HuH-7 (cell line): Measurements from ENCODE around the gene CLASP1.
A peak's percentile ranks its signal among the peaks of the same experiment; 100 is the strongest.
"Not testable (repeated sequence)": the region's sequence is repeated elsewhere in the genome, so short reads cannot be mapped to it uniquely, and the experiment has no call there.

Source experiments
- DNase-seq: peaks from one replicate; pipeline ENCODE4 v3.0.0; 2011; ENCODE audit warnings: low spot score

Gene CLASP1

DNA sequence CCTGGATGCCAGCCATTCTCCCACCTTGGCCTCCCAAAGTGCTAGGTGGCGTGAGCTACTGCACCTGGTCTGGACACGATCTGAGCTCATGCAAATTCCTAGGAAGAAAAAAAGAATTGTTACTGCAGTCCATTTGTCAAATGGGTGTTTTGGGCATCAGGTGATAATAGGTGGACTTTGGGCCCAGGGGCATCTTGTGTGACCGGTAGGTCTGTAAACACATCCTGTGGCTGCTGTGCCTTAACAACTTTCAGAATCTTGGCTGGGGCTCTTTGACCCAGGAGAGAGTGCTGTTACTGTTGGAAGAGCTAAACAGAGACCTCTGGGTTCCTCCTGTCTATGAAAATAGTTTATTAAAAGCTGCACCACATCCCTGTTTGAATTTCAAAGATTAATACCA is 329.3 kb downstream of the CLASP1 start:
- no peak for DNase-seq

DNA sequence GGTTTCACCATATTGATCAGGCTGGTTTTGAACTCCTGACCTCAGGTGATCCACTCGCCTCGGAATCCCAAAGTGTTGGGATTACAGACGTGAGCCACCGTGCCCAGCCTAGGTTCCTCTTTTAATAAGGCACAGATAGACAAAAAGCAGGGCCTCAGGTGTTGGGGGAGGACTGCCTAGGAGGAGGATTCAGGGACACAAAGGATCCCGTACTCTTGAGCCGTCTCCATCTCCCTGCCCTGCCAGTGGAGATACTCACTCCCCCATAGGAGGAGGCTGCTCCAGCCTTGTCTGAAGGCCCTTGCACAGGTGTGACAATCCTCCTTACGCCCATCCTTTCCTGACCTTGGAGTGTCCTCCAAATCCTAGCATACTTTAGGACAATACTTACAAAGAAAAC is 332.3 kb downstream of the CLASP1 start:
- DNase-seq, result no peak

DNA sequence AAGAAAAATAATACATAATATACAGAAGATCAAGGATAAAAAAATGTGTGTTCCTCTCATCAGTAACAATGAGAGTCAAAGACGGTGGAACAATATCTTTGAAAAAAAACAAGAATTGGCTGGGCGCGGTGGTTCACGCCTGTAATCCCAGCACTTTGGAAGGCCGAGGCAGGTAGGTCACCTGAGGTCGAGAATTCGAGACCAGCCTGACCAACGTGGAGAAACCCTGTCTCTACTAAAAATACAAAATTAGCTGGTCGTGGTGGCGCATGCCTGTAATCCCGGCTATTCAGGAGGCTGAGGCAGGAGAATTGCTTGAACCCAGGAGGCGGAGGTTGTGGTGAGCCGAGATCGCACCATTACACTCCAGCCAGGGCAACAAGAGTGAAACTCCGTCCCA is 335.6 kb downstream of the CLASP1 start:
- DNase-seq, result not testable (repeated sequence)

DNA sequence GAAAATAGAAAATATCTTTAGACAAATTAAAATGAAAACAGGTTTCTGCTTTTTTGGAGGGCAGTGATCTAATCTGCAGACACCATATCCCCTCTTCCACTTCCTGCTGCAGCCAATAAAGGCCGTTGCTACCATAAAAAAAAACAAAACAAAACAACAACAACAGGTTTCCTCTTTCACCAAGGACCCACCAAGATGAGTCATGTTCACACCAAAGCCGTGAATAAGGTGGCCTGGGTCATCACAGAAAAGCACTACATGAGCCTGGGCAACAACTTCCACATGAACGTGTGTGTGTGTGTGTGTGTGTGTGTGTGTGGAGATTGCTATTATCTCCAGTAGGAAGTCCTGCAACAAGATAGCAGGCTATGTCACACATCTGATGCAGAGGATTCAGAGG is 339.5 kb downstream of the CLASP1 start:
- no peak for DNase-seq

DNA sequence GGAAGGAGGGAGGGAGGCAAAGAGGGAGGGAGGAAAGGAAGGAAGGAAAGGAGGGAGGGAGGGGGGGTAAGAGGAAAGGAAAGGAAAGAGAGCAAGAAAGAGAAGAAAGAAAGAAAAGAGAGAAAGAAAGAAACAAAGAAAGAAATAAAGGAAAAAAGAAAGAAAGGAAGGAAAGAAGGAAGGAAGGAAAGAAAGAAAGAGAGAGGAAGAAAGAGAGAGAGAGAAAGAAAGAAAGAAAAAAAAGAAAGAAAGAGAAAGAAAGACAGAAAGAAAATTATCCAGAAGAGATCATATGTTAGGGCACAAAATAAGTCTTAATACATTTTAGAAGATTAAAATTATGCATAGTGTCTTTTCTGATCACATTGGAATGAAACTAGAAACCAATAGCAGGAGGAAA is 339.9 kb downstream of the CLASP1 start:
- DNase-seq, result no peak

DNA sequence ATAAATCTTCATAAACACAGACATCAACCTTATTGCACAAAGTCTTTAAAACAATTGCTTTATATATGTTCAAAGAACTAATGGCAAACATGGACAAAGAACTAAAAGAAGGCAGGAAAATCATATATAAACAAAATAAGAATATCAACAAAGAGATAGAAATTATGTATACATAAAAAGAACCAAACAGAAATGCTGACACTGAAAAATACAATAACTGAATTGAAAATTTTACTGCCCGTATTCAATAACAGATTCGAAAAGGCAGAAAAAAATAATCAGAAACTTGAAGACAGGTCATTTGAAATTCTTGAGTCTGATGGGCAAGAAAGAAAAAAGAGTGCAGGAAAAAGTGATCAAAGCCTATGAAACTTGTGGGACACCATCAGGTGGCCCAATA is 342.2 kb downstream of the CLASP1 start:
- no peak for DNase-seq

DNA sequence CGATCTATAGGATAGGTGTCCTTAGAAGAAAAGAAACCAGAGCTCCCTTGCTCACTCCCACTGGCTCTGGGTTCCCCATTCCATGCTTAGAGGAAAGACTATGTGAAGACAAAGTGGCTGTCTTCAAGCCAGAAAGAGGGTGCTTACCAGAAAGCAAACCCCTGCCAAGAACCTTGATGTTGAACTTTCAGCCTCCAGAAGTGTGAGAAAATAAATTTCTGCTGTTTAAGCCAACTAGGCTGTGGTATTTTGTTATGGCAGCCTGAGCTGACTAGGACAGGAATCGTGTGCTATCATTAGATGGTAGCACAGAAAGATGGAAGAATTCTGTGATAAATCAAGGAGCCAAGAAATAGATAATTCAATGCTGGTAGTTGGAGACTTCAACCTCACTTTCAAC is 344.3 kb downstream of the CLASP1 start:
- DNase-seq, result no peak

DNA sequence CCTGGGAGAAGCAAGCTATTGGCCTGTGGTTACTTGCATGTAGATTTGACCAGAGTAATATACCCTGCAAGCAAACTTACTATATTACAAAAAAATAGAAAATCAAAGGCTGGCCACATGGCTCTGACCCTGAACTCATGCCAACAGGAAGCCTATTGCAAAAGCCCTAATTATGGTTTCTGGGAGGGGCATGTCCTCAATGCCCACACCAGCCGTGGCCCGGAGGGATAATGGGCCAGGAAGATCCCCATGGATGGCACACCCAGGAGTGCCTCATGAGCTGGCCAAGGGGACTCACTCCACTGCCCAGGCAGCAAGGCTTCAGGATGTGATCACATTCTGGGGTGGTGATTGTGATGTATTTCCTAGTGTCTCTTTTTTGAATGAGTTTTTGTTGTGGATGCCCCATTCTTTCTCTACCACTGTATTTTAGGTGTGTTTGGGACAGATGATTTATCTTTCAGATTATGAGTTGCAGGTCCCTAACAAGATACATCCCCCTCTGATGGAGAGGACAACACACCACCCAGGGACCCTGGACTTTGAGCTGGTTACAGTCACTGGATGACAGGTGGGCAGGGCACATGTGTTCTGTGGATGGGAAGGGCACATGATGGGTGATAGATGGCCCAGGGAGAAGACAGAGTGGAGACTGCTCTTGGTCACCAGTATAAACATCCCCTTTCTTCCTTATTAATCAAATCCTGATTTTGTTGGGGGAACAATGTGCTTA is 345.6 kb downstream of the CLASP1 start:
- DNase-seq, result no peak

DNA sequence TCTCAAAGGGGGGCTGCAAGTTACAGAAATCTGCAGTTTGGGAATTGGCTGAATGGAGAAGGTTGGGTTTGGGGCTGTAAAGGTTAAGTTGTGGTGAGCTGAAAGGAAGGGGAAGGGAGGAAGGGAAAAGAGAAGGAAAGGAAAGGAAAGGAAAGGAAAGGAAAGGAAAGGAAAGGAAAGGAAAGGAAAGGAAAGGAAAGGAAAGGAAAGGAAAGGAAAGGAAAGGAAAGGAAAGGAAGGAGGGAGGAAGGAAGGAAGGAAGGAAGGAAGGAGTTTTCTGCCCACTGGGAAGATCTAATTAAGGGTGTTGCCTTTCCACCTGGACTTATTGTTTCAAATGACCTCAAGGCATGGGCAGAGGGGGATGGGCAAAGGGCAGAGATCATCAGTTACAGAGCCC is 348.1 kb downstream of the CLASP1 start:
- not testable (repeated sequence) for DNase-seq

DNA sequence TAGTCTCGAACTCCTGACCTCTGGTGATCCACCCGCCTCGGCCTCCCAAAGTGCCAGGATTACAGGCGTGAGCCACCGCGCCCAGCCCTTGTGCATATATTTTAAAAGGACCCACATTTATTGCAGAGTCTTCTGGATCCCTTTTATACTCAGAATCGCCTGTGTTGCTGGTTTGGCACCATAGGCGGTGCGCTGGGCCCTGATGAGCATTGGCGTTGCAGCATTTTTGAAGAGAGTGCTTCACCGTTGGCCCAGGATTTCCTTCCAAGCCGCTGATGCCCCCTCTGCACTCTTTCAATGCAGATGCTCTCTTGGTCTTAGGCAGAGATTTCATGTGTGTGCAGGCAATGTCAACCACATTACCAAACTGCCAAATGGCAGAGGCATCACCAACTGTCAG is 350.8 kb downstream of the CLASP1 start:
- DNase-seq, result no peak

DNA sequence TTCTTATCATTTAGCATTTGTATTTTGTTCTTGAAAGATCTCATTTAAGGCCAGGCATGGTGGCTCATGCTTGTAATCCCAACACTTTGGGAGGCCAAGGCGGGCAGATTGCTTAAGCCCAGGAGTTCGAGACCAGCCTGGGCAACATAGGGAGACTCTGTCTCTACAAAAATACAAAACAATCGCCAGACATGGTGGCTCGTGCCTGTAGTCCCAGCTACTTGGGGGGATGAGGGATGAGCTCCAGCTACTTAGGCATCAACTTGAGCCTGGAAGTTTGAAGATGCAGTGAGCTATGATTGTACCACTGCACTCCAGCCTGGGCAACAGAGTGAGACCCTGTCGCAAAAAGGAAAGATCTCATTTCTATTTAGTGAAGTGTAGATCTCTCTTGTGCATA is 351.4 kb downstream of the CLASP1 start:
- not testable (repeated sequence) for DNase-seq

DNA sequence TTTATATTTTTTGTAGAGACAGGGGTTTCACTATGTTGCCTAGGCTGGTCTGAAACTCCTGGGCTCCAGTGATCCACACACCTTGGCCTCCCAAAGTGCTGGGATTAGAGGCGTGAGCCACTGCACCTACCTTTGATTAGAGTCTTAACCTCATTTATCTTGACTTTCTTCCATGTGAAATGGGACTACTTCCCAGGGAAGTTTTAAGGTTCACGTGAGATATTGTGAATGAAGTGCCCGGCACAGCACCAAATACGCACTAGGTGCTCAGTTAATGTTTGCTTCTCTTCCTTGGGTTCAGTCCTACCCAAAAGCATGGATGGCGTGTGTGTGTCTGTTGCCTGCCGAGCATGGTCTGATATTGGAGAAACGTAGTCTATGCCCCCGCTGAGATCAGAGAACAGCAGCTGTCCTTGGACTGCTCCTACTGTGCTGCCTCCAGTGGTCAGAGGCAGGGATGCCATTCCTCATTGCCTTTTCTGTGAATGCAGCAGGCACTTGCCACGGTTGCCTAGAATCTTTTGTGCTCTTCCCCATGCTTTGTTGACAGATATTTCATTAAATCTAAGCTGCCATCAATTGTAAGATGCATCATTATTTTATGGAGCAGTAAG is 351.9 kb downstream of the CLASP1 start:
- DNase-seq, result peak; percentile 67

DNA sequence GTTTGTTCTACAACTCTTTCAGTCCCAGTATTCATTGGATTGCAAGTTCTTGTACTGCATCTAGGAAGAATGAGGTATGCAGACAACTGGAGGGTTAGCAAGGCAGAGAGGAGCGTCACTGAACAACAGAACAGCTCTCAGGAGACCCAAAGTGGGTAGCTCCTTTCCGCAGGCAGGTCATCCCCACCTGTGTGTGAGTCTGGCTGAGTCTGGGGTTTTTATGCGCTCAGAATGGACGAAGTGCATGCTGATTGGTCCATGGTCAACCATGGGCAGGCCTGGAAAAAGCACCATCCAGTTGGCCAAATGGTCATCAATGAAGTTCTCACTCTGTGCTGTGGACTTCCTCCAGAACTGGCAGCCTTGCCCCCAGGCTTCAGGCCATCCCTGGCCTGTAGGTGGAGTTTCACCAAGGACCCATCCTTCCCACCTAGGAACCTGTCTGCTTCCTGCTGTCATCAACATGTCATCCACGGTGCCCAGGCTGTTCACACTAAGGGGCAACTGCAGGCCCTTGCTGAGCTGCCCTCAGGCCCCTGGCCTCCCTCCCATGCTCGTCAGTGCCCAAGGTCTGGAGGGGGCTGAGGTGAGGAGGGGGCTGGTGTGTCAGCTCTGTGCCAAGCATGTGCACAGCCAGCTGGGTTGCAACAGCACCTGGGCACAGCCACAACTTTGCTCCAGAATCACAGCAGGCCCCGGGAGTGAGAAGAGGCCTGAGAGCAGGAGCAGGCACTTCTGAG is 353.2 kb downstream of the CLASP1 start:
- DNase-seq, result no peak

DNA sequence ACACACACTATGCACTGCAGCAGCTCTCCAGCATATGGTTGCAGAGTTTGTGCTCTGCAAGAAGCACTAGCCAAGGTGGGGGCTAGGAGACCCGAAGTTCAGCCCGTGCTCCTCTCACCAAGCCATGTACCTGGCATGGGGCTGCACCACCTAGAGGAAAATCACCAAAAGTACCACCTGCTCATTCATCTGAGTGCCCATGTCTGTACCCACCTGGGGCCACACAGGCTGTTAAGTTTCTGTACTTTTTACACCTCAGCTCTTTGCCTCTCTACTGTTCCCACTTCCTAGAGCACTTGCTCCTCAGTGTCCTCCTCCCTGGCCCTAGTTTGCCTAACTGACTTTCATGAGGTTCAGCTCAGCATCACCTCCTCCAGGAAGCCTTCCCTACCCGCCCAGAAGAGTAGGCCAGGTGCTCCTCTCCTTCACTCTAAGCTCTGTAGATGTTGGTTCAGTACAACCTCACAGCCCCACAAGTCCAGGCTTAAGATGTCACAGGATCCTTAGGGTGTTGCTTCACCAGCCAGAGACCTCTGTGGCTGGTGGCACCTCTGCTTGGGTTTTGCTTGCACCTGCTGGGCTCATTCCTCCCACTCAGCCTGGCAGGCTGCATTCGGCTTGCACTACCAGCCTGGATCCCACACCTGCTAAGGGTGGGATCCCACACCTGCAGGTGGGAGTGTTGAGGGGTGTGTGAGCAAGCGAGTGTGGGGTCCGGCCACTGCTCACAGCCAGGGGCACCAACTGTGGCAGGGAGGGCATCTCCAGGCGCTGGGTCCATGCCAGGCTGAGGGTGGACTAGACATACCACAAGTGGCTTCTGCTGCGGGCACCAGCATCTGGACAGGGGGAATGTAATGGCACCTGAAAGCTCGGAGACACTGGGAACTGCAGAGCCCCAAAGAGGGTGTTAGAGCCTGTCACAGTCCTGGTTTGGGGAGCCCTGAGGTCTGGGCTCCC is 354.1 kb downstream of the CLASP1 start:
- no peak for DNase-seq

DNA sequence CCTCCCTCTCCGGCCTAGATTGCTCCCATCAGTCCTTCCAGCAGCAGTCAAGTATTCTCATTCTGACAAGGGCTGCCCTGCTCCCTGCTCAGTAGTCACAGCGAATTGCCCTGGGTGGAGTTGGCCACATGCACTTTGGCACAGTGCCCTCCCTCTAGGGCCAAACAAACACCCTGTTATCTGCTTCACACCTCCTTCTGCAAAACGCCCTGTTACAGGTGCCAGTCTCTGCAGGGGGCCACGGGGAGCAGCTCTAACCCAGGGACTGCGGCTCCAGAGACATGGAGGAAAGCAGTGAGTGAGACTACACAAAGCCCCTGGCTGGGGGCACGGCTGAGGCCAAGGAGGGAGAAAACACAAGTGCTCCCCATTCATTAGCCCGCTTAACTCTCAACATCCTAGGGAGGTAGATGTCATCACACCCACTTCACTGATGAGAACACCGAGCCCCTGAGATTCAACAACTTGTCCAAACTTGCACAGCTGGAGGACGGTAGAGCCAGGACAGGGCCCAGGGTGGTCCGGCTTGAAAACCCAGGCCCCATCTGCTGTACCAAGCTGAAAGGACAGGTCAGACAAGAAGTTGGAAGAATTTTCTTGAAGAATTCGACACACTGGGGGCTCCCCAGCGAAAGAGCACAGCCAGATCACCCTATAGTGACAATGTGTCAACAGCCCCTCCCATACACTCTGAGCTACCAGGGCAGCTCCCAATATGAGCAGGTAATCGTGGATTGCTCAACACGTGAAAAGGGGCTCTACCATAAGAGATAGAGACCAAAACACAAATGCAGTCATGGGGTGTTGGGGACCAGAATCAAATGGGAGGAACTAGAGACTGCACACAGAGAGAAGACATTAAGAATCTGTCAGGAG is 355.6 kb downstream of the CLASP1 start:
- DNase-seq, result no peak

DNA sequence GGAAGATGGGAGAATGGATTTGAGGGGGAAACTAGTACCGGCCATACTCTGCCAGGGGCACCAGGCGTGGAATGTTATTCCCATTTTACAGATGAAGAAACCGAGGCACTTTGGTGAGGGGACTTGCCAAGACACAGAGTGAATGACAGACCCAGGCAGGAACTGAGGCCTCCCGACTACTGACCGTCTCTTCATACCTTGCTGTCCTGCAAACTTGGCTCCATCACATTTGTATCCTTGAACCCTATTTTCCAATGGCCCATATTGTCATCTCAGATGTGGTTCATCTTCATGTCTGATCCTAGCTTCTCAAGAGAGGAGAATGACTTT is 358.0 kb downstream of the CLASP1 start:
- DNase-seq, result no peak

DNA sequence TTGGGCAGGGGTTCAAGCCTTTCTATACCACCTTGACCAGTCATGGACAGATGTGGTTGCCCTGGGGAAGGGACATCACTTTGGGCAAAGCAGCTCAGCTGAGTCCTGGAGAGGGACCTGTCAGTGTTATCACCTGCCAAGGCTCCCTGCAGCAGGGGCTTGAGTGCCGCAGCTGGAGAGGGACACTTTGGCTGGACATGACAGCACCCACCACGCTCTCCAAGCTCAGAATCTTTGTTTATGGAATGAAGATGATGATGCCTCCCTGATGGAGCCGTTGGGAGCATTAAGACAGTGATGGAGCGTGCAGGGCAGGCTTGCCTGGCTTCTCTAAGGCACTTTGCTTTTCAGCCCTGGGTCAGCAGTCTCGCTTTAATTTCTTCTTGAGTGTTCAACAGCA is 360.0 kb downstream of the CLASP1 start:
- no peak for DNase-seq

DNA sequence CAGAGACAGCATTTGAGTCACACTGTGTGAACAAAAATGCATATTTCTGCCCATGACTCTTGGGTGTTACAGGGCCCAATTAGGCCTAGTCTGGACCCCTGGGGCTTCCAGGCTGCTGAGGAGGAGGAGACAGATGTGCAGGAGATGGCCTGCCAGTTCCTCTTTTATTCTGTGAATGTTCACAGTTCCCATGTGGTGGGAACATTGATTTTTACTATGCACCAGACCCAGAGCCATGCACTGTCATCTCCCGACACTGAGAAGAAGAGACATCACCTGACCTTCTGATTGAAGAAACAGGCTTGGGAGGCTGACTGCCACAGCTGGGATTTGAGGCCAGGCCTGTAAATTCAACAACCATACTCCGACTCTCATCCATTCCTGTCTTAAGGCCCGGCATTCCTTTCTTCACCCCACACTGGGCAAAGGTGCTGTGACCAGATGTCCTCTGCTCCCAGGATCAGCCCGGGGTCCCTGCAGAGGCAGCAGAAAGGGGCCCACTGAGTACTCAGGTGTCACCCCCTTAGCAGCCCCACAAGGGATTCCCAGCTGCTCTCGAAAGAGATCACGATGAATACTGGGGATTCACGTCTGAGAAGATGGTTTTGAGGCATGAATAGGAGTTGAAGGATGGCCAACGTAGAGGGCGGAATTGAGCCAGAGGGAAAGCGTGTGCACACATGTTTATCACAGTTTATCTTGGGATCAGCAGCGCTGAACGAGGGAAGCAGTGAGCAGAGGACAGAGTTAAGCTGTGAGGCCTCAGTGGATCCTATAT is 360.6 kb downstream of the CLASP1 start:
- DNase-seq, result no peak

DNA sequence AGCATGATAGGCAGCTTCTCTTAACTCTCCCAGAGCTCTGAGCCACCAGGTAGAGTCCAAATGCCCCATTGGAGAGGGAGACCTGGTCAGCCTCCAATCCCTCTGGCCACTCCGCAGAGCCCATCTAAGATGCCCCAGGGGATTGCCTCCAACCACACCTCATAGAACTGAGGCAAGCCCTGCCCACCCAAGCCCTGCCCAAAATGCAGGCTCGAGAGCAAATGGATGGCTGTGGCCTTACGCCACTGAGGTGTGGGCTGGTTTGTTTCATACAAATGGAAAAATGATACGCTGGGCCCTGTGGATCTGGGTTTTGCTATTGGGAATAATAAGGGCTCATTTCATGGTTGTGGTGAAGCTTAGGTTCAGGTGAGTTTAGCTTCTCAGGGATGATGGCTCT is 361.3 kb downstream of the CLASP1 start:
- no peak for DNase-seq
